Right lobe of liver (tissue), 4 donors: ENCODE data around the gene LVRN.
"Not testable (repeated sequence)": the region's sequence is repeated elsewhere in the genome, so short reads cannot be mapped to it uniquely, and the experiment has no call there.

ENCODE experiments used
- CTCF ChIP-seq, 4 donors: fragments of 200-600 bp in 3 of 4; fragments of 450-650 bp in 1 of 4; IDR thresholded peaks; one replicate each; pipeline versions ENCODE4 v1.5.1 to v1.8.0; 2016 to 2022; ENCODE audit warnings: antibody characterized with exemption in 4 of 4, mild to moderate bottlenecking in 2 of 4
- POLR2A ChIP-seq: fragments of 450-650 bp; IDR thresholded peaks from one replicate; pipeline ENCODE4 v1.6.1; 2017; ENCODE audit warnings: antibody characterized with exemption, mild to moderate bottlenecking
- donor health status: DM: no; HTN: no; CAD: no.
- donor health status: DM: no; HTN: no; CAD: no.
- donor health status: DM: no; HTN: yes; CAD: no.

- not testable (repeated sequence) for TF ChIP-seq CTCF (IDR thresholded peaks at IDR 0.05); POLR2A
Measured at GRCh38 chr5:115913623-115914400, 48.5 kb upstream of the LVRN start.
